ENCODE data around the gene CHIT1. TPM values are rescaled to one million over a fixed set of nuclear protein-coding genes. Genes with fewer than 3 reads are reported as not detected.

CHIT1 gene
- total and polyA plus RNA-seq, 2 of the 8 experiments (the other 6 are each of a cell fraction or from before 2014, with no cell fraction given) = not detected

- H3K36me3 ChIP-seq (ENCODE audit: control insufficient read depth in 2 of 4, insufficient read depth in 4 of 4, low read length in 3 of 4) = no peaks in the 10 kb centered on the region
- no peak overlapping the region for H3K14ac ChIP-seq (ENCODE audit: insufficient read length)
- no peak overlapping the region for H2BK15ac ChIP-seq (ENCODE audit: low read length)
- H4K20me1 ChIP-seq (replicated peaks in 1 of 2; ENCODE audit: control insufficient read depth in 1 of 2, insufficient read depth in 2 of 2, low read length in 2 of 2) = no peaks in the 10 kb centered on the region
- H3K4me1 ChIP-seq (replicated peaks in 1 of 4; ENCODE audit: control insufficient read depth in 3 of 4, insufficient read depth in 4 of 4, low read length in 3 of 4) = no peaks in the 10 kb centered on the region
- H2BK120ac ChIP-seq (replicated peaks; ENCODE audit: low read depth, low read length) = no peak overlapping the region
- H3K4me2 ChIP-seq (ENCODE audit: insufficient read depth in 1 of 2, low read depth in 2 of 2, low read length in 2 of 2) = no peak overlapping the region
- H2BK20ac ChIP-seq (ENCODE audit: low read length) = no peak overlapping the region
- H3K18ac ChIP-seq (ENCODE audit: extremely low read depth, low read length) = no peak overlapping the region
- no peak overlapping the region for H3K23ac ChIP-seq (ENCODE audit: insufficient read length)
- H2BK12ac ChIP-seq (ENCODE audit: low read depth, low read length) = no peak overlapping the region
- no peaks in the 10 kb centered on the region; a peak in 1 of 7 replicates for H3K27me3 ChIP-seq (replicated peaks in 1 of 4; ENCODE audit: control insufficient read depth in 3 of 4, extremely low read depth in 1 of 4, insufficient read depth in 3 of 4, low read length in 3 of 4)
- no peak overlapping the region for H2AFZ ChIP-seq (ENCODE audit: low read length)
- H3K56ac ChIP-seq (replicated peaks; ENCODE audit: insufficient read length, low read depth, low read length) = no peak overlapping the region
- ChIA-PET POLR2A (ENCODE audit: partially characterized antibody) (interaction anchor here (1.1 to 1.3 kb wide), 2 partner anchors 9 to 107 kb away, joined by 3 to 4 read pairs; no protein-coding TSS in a partner anchor), CTCF (ENCODE audit: partially characterized antibody) (interaction anchor here (0.6 to 18.1 kb wide), 16 partner anchors 9 to 1780 kb away, joined by 3 to 479 read pairs (median 4); partner anchors contain the start of genes ADORA1 and MYBPH)
- no peak for FAIRE-seq
- H3K23me2 ChIP-seq (ENCODE audit: low read depth, low read length) = no peaks in the 10 kb centered on the region
- no peak overlapping the region for H2BK5ac ChIP-seq (ENCODE audit: low read depth, low read length)
- TF ChIP-seq GTF2F1 (IDR thresholded peaks at IDR 0.05; ENCODE audit: borderline replicate concordance, low read depth, low read length) = no peak
- DNase-seq (ENCODE audit: low read depth in 1 of 2, low spot score in 2 of 2) = no peak
- H3K79me2 ChIP-seq (ENCODE audit: control insufficient read depth in 1 of 2, insufficient read depth in 2 of 2, low read length in 2 of 2) = no peaks in the 10 kb centered on the region
- H3K4ac ChIP-seq (replicated peaks; ENCODE audit: insufficient read length, low read depth, low read length) = no peak overlapping the region
- no peak overlapping the region for H3K27ac ChIP-seq (ENCODE audit: low read depth, low read length)
- no peak overlapping the region for H3K9ac ChIP-seq (replicated peaks in 1 of 4; ENCODE audit: extremely low read depth in 1 of 4, low read depth in 3 of 4, low read length in 3 of 4)
- no peaks in the 10 kb centered on the region for H3K9me3 ChIP-seq (ENCODE audit: insufficient read depth in 2 of 2, low read depth in 1 of 2, low read length in 1 of 2)
- 76% methylated on average over 4 of the region's 4 CpGs; no CpG with 5 or more reads in 1 of the 2 experiments for WGBS, 2 experiments (ENCODE audit: extremely low coverage in 1 of 2, insufficient coverage in 1 of 2, insufficient read length in 1 of 2, insufficient replicate concordance in 2 of 2, low coverage in 1 of 2, low lambda C conversion rate in 2 of 2, missing lambda C conversion rate in 1 of 2)
- no peak overlapping the region for H4K5ac ChIP-seq (ENCODE audit: insufficient read length, low read depth, low read length)
- H4K8ac ChIP-seq (ENCODE audit: extremely low read depth, insufficient read depth, low read length) = no peak overlapping the region
- H3K4me3 ChIP-seq (ENCODE audit: extremely low read depth in 1 of 4, insufficient read depth in 2 of 4, low read depth in 3 of 4, low read length in 4 of 4) = no peak overlapping the region
- no peak overlapping the region for H4K91ac ChIP-seq (replicated peaks; ENCODE audit: insufficient read length, low read length)
- no peak overlapping the region for H2AK5ac ChIP-seq (ENCODE audit: low read depth, low read length)
- H3K79me1 ChIP-seq (ENCODE audit: low read depth, low read length) = no peaks in the 10 kb centered on the region
These were observed 4.4 kb downstream of the CHIT1 start for GRCh38 chr1:203225071-203225470.

Measured in H1 (cell line).